ENCODE results near the gene GMDS. TPM values are rescaled to one million over a fixed set of nuclear protein-coding genes. Genes with fewer than 3 reads are reported as not detected.

Gene GMDS
- total and polyA plus RNA-seq, 2 of the 4 experiments (the other 2 are of a cell fraction): 7.3 to 21.9 TPM

GRCh38 chr6:1643111-1643510 lies 602.3 kb downstream of the GMDS start:
- no peak overlapping the region for H4K91ac ChIP-seq (ENCODE audit: insufficient read depth, low read depth, low read length)
- POLR2A ChIA-PET (ENCODE audit: unreplicated experiment): no interaction called here

More at GRCh38 chr6:1643111-1643510, 602.3 kb downstream of the GMDS start:
- no peak overlapping the region; the same call in 1 of the 2 replicates for H3K4ac ChIP-seq (ENCODE audit: low read depth, low read length)
- H3K56ac ChIP-seq (ENCODE audit: extremely low read depth, insufficient read depth, low read length): no peak overlapping the region
- H3K9me1 ChIP-seq (ENCODE audit: insufficient read depth, low read length): peaks cover 7% of the 10 kb centered on the region
- in situ Hi-C loops (cut with MboI; ENCODE audit: low sequenced_read_pairs) (no loop called here), intact Hi-C loops (cut with micrococcal nuclease) (no loop called here), dilution Hi-C loops (cut with HindIII; ENCODE audit: low sequenced_read_pairs, unreplicated experiment) (no loop called here)
- no peak overlapping the region for H2AFZ ChIP-seq (replicated peaks; ENCODE audit: low read length, poor library complexity)
- H2BK120ac ChIP-seq (ENCODE audit: low read depth, low read length): no peak overlapping the region
- no peaks in the 10 kb centered on the region for H3K4me1 ChIP-seq (ENCODE audit: control insufficient read depth, insufficient read depth, low read length)
- DNase-seq (no peak), ATAC-seq (ENCODE audit: low read depth) (no peak)
- no peak overlapping the region for H2BK5ac ChIP-seq (ENCODE audit: low read depth, low read length, poor library complexity, severe bottlenecking)
- H3K4me2 ChIP-seq (ENCODE audit: low read depth, low read length): no peak overlapping the region
- CTCF ChIA-PET: no interaction called here
- no TSS peak for BruUV-seq (replicated peaks)
- H3K79me1 ChIP-seq (ENCODE audit: low read depth in 1 of 2, low read length in 2 of 2): no peaks in the 10 kb centered on the region
- H2AK9ac ChIP-seq (replicated peaks; ENCODE audit: low read depth, low read length, poor library complexity): no peak overlapping the region
- no peak overlapping the region for H3K9ac ChIP-seq (ENCODE audit: low read depth, low read length)
- H4K20me1 ChIP-seq (ENCODE audit: insufficient read depth, low read length): no peaks in the 10 kb centered on the region
- H2AK5ac ChIP-seq (ENCODE audit: low read depth, low read length): no peak overlapping the region
- H3K27me3 ChIP-seq (ENCODE audit: control insufficient read depth, insufficient read depth, low read length): no peaks in the 10 kb centered on the region
- 100% methylated on average over 1 of the region's 7 CpGs; no CpG with 5 or more reads in 1 of the 2 experiments for WGBS, 2 experiments (ENCODE audit: extremely low coverage in 2 of 2, insufficient read length in 1 of 2)
- no peak overlapping the region for H2BK20ac ChIP-seq (ENCODE audit: low read depth, low read length)
- no peak overlapping the region for H4K5ac ChIP-seq (ENCODE audit: low read depth, low read length)
- no peak overlapping the region for H4K8ac ChIP-seq (ENCODE audit: low read depth in 2 of 2, low read length in 2 of 2)
- H3K18ac ChIP-seq (ENCODE audit: low read depth, low read length): no peak overlapping the region
- no peak overlapping the region for H2BK15ac ChIP-seq (ENCODE audit: low read depth, low read length)
- H3K14ac ChIP-seq (replicated peaks; ENCODE audit: low read depth, low read length): no peak overlapping the region
- H3K4me3 ChIP-seq (ENCODE audit: insufficient read depth, low read depth, low read length): no peak overlapping the region
- no peak overlapping the region for H3K23ac ChIP-seq (ENCODE audit: low read depth, low read length)
- no peak overlapping the region for H3K27ac ChIP-seq (ENCODE audit: insufficient read depth, low read length)
- no peaks in the 10 kb centered on the region for H3K36me3 ChIP-seq (ENCODE audit: control insufficient read depth, insufficient read depth, low read length)
- no peaks in the 10 kb centered on the region; the same call in 1 of the 2 replicates for H3K9me3 ChIP-seq (ENCODE audit: control insufficient read depth, insufficient read depth, low read length)
- TF ChIP-seq ELK1 (IDR thresholded peaks at IDR 0.05; ENCODE audit: borderline replicate concordance, low read depth, low read length): no peak
- TF ChIP-seq POLR2A (IDR thresholded peaks at IDR 0.05; ENCODE audit: low read depth, low read length): no peak
- TF ChIP-seq MXI1 (IDR thresholded peaks at IDR 0.05; ENCODE audit: borderline replicate concordance, low read depth, low read length): no peak
